NCI-H128 (cell line): ENCODE results near the gene S100A10.

Experiments
- DNase-seq: peaks from one replicate; lab custom pipeline; 2025; ENCODE audit not compliant: unreplicated experiment; lab: John Stamatoyannopoulos, UW

Gene S100A10

DNA sequence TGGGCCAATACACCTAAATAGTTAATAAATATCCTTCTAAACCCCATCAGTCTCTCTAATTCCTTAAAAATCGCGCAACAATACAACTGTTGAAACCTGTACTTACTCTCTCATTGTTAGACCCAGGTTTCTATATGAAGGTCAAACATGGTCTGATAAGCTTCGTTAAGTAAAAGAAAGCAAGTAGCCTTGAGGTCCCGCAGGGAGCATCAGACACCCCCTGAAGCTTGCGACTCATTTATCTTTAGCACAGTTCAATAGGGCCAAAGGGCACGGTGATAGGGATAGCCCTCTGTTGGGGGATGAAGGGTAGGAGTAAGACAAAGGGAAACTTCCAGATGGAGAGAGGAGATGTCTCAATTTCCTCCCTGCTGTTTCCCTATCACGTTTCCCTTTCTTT lies 57.0 kb downstream of the S100A10 start:
- DNase-seq = no peak

DNA sequence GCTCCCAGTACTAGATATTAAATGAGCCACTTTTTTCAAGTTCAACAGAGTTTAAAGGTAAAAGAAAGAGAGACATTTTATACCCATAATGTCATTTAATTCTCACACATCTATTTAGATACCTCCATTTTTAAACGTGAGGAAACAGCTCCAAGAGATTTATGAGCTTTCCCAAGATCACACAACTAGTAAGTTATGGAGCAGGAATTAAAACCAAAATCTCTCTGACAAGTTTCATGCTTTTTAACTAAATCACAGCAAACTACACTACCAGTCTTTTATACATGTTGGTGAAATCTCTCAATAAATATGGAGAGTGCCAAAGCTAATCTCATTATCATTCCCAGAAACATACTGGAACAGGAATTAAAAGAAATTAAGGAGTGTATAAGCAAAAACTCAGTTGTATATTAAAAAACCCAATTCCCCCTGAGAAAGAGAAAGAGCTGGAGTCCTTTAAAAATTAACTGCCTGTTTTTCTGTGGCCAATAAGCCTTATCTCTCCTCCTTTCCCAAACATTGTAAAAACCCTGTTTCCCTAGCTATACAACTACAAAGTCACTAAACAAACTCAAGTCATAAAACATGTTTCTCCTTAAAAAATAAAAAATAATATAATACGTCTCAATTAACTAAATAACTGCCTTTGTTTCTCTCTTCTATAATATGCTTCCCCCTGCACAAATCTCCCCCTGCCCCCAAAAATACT lies 57.6 kb downstream of the S100A10 start:
- no peak for DNase-seq

DNA sequence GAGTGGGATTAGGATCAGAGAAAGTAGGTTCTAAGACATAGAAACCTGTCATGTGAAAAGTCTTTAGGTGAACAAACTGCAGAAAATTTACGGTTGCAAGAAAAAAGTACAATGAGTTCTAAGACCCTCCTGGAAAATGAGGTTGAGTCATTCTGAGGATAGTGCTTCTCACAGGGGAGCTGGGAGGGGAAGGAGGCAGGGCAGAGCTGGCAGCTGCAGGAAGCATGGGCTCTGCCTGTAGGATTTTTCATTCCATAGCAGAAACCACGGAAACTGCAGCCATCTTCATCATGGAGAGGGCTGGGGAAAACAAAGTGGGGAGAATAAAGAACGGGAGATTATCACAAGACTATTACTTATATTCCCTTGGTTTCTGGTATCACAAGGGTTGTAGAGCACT lies 58.5 kb downstream of the S100A10 start:
- DNase-seq = no peak

DNA sequence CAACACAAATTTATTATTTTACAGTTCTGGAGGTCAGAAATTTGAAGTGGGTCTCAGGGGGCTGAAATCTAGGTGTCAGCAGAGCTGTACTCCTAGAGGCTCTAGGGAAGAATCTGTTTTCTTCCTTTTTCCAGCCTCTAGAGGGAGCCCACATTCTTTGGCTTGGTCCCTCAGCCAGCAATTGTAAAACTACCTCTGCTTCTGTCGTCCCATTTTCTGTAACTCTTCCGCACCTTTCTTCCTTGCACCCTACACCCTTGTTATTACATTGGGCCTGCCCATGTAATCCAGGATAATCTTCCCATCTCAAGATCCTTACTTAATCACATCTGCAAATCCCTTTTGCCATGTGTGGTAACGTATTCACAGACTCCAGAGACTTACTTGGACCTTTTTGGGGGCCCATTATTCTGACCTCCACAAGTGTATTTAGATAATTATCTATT lies 59.6 kb downstream of the S100A10 start:
- DNase-seq = peak; percentile 9
